Skeletal muscle tissue (tissue), 4 donors: ENCODE data around the gene PSD. TPM values are rescaled to one million over a fixed set of nuclear protein-coding genes. Genes with fewer than 3 reads are reported as not detected.
A peak's percentile ranks its signal among the peaks of the same experiment; 100 is the strongest.

ENCODE experiments used
- H3K27ac ChIP-seq: one replicate; pipeline ENCODE4 v1.7.0; 2013; ENCODE audit warnings: mild to moderate bottlenecking, low read depth, low read length, inconsistent platforms
- H3K27me3 ChIP-seq, 3 donors: one replicate each; pipeline ENCODE4 v1.7.0; 2013; ENCODE audit warnings: low read length in 3 of 3; ENCODE audit not compliant: control insufficient read depth in 3 of 3, insufficient read depth in 3 of 3
- H3K36me3 ChIP-seq, 3 donors: one replicate each; pipeline ENCODE4 v1.7.0; 2013; ENCODE audit warnings: low read length in 3 of 3; ENCODE audit not compliant: control insufficient read depth in 3 of 3, insufficient read depth in 3 of 3
- H3K4me1 ChIP-seq, 3 donors: one replicate each; pipeline ENCODE4 v1.7.0; 2013; ENCODE audit warnings: low read length in 3 of 3, mild to moderate bottlenecking in 3 of 3; ENCODE audit not compliant: control insufficient read depth in 3 of 3, insufficient read depth in 3 of 3
- H3K4me3 ChIP-seq, 3 donors: one replicate each; pipeline ENCODE4 v1.7.0; 2013; ENCODE audit warnings: low read length in 3 of 3
- H3K9ac ChIP-seq, 3 donors: one replicate each; pipeline ENCODE4 v1.7.0; 2013; ENCODE audit warnings: low read length in 3 of 3, mild to moderate bottlenecking in 3 of 3, moderate library complexity in 2 of 3, low read depth in 1 of 3
- H3K9me3 ChIP-seq, 3 donors: one replicate each; pipeline ENCODE4 v1.7.0; 2013; ENCODE audit warnings: low read length in 3 of 3; ENCODE audit not compliant: control insufficient read depth in 3 of 3
- total RNA-seq: library from RNA; depleted of rRNA; stranded (reverse); fragments of >200 nt; gene quantifications from one replicate; pipeline ENCODE4 v1.2.3, GENCODE V29; 2014
- donor health status: Osteomylitis.

Gene PSD
- total RNA-seq, result 3.7 TPM

DNA sequence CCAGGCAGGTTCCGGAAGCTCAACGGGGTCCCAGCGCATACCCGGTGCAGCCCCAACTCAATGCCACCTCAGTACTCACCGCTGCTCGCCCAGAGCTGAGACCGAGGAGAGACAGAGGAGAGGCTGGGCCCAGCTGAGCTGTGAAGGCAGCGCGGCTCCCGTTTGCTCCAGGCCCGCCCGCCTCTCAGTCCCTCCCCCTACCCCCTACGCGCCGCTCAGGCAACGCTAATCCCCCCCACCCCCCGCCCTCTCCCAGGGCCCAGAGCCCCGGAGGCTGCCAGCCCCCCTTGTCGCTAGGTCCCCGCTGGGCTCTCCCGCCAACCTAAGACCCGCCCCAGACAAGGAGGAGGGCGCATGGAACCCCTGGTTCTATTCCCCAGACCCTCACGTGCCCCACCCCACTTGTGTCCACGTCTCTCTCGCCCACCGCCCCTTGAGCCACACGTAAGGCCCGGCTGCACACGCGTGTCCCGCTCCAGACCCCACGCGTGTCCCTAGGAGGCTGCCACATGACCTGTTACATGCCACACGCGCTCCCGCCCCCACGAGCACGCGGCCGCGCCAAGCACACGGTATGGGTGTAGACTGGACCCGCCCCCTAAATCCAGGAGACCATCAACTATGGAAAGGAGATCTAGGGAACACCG is at the start of gene PSD:
Gene PSD (minus strand): TSS at position 164 of the 647 bp plus-strand sequence. CDS start 1,747 bp downstream, outside the sequence.
- Histone ChIP-seq H3K4me3 (peak within 1 kb of the TSS; percentile 81 to 99 (median 97)), H3K36me3 (peaks cover 8 to 10% (median 8%) of the 10 kb centered on the region in 3 donors), H3K4me1 (peaks cover 33 to 38% (median 34%) of the 10 kb centered on the region in 3 donors), H3K27ac (no peak within 1 kb of the TSS), H3K27me3 (peaks cover 27 to 43% (median 29%) of the 10 kb centered on the region in 3 donors), H3K9me3 (no peaks in the 10 kb centered on the region), H3K9ac (no peak within 1 kb of the TSS)

DNA sequence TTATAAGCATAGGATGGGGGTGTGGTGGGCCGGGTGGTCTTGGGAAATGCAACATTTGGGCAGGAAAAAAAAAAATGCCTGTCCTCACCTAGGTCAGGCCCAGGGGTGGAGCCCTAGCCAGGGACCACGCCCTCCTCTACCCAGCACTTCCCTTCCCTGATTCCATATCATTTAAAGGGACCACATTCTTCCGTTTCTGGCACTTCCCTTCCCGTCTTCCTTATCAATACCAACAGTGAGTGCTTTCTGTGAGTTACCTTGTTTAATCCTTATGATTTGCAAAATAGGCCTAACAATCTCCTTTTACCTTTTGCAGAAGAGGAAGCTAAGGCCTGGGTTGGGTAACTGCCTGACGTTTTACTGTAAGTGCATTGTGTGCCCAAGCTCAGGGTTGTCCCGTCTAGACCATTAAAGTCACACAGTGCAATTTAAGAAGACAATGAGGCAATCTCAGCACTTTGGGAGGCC is 49.4 kb upstream of the PSD start:
- no peaks in the 10 kb centered on the region for H3K36me3 ChIP-seq
- no peaks in the 10 kb centered on the region for H3K9me3 ChIP-seq
- H3K9ac ChIP-seq, result no peak overlapping the region
- H3K27ac ChIP-seq, result no peak overlapping the region
- no peaks in the 10 kb centered on the region for H3K27me3 ChIP-seq
- H3K4me3 ChIP-seq, result no peak overlapping the region
- peaks cover 0 to 9% (median 0%) of the 10 kb centered on the region in 3 donors for H3K4me1 ChIP-seq

DNA sequence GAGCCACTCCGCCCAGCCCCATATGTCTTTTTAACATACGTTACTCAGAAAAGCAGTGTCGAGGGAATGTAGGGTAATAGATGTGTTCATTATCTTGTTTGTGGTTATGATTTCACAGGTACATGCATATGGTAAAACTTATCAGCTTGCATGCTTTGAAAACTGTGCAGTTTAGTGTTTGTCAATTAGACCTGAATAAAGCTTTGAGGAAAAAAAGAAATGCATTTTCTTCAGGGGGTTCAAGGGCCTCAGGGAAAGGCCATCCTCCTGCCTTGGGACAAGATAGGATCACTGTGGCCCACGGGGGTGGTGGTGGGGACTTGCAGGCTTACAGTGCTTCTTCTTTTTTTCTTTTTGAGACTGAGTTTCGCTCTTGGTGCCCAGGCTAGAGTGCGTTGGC is 48.7 kb upstream of the PSD start:
- no peak overlapping the region for H3K27ac ChIP-seq
- no peaks in the 10 kb centered on the region for H3K27me3 ChIP-seq
- no peak overlapping the region for H3K9ac ChIP-seq

DNA sequence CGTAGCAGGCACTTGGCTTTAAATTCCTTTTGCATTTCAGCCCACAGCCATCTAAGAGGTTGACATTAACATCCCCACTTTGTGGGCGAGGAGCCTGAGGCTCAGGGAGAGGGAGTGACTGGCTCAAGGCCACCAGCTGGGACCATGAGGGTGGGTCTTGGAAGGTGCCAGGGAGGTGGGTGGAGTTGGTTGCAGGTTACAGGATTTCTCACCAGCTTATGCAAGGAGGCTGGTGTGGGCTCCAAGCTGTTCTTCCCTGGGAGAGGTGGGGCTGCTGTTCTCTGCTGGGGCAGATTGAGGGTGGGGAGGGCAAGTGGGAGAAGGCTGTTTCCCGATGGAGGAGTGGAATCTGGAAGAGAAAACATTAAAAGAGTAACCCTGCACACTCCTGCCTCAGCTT is 46.9 kb upstream of the PSD start:
- Histone ChIP-seq H3K36me3 (no peaks in the 10 kb centered on the region), H3K4me3 (no peak overlapping the region), H3K27me3 (no peaks in the 10 kb centered on the region), H3K9ac (no peak overlapping the region), H3K27ac (no peak overlapping the region), H3K9me3 (no peaks in the 10 kb centered on the region), H3K4me1 (peaks cover 9 to 24% (median 15%) of the 10 kb centered on the region in 3 donors)

More for the DNA sequence above, 48.7 kb upstream of the PSD start:
- H3K36me3 ChIP-seq, result no peaks in the 10 kb centered on the region
- H3K4me3 ChIP-seq, result no peak overlapping the region
- H3K9me3 ChIP-seq, result no peaks in the 10 kb centered on the region
- peaks cover 0 to 9% (median 1%) of the 10 kb centered on the region in 3 donors for H3K4me1 ChIP-seq

DNA sequence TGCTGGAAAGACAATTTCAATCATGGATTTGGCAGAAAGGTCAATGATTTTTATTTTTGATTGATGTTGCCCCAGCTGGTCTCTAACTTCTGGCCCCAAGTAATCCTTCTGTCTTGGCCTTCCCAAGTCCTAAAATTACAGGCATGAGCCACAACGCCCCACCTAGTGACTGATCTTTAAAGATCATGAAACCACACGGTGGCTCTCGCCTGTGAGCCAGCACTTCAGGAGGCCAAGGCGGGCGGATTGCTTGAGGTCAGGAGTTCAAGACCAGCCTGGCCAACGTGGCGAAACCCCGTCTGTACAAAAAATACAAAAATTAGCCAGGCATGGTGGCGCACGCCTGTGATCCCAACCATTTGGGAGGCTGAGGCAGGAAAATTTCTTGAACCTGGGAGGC is 45.4 kb upstream of the PSD start:
- no peaks in the 10 kb centered on the region for H3K27me3 ChIP-seq
- no peaks in the 10 kb centered on the region for H3K36me3 ChIP-seq
- no peak overlapping the region for H3K27ac ChIP-seq
- H3K4me3 ChIP-seq, result no peak overlapping the region
- no peak overlapping the region for H3K9ac ChIP-seq
- H3K4me1 ChIP-seq, result peaks cover 9 to 24% (median 15%) of the 10 kb centered on the region in 3 donors
- H3K9me3 ChIP-seq, result no peaks in the 10 kb centered on the region

DNA sequence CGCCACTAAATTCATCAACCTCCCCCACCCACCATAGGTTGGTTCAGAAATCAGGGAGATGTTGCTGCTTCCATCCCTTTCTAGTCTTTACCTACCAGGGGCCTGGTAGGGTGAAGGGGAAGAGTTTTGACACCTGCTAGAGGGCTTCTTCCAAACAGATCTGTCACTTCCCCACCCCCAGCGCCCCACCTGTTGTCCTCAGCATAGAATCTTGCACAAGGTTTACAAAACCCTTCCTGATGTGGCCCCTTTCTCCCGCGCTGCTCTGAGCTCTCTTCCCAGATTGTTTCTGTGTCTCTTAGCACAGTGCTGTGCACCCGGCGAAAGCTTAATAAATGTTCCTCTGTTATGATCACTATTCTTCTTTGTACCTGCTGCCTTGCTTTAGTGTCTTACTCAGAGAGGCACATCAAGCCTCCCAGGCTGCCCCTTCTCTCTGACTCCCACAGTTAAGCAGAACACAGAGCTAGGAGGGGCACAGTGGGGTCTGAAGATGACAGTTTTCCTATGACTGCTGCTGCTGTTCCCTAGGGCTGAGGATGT is 44.0 kb upstream of the PSD start:
- H3K27ac ChIP-seq, result no peak overlapping the region
- H3K9me3 ChIP-seq, result no peaks in the 10 kb centered on the region
- H3K9ac ChIP-seq, result peak overlapping the region in 2 of 3 donors; percentile 25 to 77
- no peaks in the 10 kb centered on the region for H3K36me3 ChIP-seq
- H3K4me3 ChIP-seq, result no peak overlapping the region
- no peaks in the 10 kb centered on the region for H3K27me3 ChIP-seq
- peaks cover 9 to 16% (median 15%) of the 10 kb centered on the region in 3 donors for H3K4me1 ChIP-seq

DNA sequence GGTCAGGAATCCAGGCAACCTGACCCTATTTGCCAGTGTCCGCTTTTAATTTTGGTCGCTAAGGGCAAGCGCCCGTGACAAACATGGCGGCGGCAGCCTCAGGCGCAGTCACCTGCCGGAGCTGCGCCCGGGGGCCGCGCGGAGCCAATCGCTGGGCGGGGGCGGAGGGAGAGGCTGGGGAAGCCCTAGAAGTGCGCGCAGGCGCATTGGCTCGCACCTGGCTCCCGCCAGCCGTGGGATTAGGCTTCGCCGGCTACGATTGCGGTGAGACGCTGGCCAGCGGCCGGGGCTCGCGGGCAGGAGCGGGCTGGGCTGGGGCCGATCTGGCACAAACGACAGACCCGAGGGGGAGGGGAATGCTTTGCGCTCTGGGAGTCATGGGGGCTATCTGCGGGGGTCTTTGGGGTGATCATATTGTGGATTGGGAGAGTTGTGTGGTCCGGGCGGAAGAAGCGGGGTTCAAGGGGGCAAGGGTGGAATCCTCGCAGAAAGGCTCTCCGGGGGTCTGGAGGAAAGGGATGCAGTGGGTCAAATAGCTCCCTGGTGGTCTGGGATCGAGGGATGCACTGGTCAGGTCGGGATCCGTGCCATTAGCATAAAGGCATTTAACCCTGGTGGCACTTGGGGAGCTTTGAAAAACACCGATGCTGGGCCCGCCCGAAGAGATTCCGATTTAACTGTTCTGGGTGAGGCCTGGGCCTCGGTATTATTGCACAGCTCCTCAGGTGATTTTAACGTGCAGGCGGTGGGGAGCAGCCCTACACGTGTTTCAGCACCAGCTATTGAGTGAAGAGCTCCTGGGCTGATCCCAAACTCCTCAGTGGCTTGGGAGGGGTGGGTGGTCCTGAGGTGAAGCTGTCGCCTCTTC is 42.8 kb upstream of the PSD start:
- H3K4me1 ChIP-seq, result peaks cover 9 to 16% (median 15%) of the 10 kb centered on the region in 3 donors

DNA sequence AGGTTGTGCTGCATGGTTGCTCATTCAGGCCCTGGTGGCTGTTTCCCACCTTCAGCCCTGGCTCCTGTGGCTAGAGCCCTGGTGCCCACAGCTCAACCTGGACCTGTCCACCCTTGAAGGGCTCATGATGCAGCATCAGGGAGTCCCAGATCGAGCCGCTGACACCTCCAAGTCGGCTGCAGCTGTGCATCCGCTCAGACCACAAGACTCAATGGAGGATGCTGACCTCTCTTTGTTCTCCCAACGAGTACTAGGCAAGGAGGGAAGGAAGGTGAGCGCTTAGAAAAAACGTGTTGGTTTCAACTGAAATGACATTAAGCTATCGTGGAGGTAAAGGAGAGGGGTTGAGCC is 42.2 kb upstream of the PSD start:
- H3K4me1 ChIP-seq, result peaks cover 9 to 16% (median 15%) of the 10 kb centered on the region in 3 donors
- H3K27ac ChIP-seq, result no peak overlapping the region
- H3K36me3 ChIP-seq, result peaks cover 0 to under 1% (median 0%) of the 10 kb centered on the region in 3 donors
- H3K4me3 ChIP-seq, result peak overlapping the region; percentile 67 to 88 (median 76)
- no peaks in the 10 kb centered on the region for H3K9me3 ChIP-seq
- H3K9ac ChIP-seq, result peak overlapping the region; percentile 20 to 78 (median 23)
- H3K27me3 ChIP-seq, result no peaks in the 10 kb centered on the region

More for the DNA sequence above, 42.8 kb upstream of the PSD start:
- Histone ChIP-seq H3K9ac (peak overlapping the region; percentile 74 to 78 (median 77)), H3K4me3 (peak overlapping the region; percentile 67 to 88 (median 76)), H3K27ac (no peak overlapping the region), H3K27me3 (no peaks in the 10 kb centered on the region), H3K9me3 (no peaks in the 10 kb centered on the region), H3K36me3 (no peaks in the 10 kb centered on the region)

DNA sequence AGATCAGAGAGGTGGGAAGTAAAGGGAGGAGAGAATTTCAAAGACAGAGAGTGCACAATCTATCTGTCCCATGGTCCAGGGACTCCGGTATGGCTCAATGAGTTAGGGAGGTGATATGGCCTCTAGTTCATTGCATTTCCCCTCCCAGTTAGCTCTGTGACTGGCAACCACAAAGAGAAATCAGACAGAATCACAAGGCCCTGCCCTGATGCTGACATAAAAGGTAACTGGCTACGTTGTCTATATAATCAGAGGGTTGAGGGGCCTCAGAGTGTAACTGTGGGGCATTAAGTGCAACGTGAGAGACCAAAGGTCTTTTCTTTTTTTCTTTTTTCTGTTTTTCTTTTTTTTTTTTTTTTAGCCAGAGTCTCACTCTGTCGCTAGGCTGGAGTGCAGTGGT is 40.1 kb upstream of the PSD start:
- H3K27ac ChIP-seq, result no peak overlapping the region
- no peaks in the 10 kb centered on the region for H3K9me3 ChIP-seq
- no peak overlapping the region for H3K9ac ChIP-seq
- no peaks in the 10 kb centered on the region for H3K27me3 ChIP-seq
- peaks cover 9 to 16% (median 15%) of the 10 kb centered on the region in 3 donors for H3K4me1 ChIP-seq
- no peak overlapping the region for H3K4me3 ChIP-seq
- H3K36me3 ChIP-seq, result peaks cover 0 to 4% (median 0%) of the 10 kb centered on the region in 3 donors
